SIG-M5 treated with dmso at 0.1 percent for 504 hours (cell line): ENCODE measurements around the gene PRKACG.
A peak's percentile ranks its signal among the peaks of the same experiment; 100 is the strongest.
"Not testable (repeated sequence)": the region's sequence is repeated elsewhere in the genome, so short reads cannot be mapped to it uniquely, and the experiment has no call there.

Experiments
- DNase-seq: peaks from one replicate; lab custom pipeline; 2025; ENCODE audit not compliant: unreplicated experiment; lab: John Stamatoyannopoulos, UW

PRKACG gene

DNA sequence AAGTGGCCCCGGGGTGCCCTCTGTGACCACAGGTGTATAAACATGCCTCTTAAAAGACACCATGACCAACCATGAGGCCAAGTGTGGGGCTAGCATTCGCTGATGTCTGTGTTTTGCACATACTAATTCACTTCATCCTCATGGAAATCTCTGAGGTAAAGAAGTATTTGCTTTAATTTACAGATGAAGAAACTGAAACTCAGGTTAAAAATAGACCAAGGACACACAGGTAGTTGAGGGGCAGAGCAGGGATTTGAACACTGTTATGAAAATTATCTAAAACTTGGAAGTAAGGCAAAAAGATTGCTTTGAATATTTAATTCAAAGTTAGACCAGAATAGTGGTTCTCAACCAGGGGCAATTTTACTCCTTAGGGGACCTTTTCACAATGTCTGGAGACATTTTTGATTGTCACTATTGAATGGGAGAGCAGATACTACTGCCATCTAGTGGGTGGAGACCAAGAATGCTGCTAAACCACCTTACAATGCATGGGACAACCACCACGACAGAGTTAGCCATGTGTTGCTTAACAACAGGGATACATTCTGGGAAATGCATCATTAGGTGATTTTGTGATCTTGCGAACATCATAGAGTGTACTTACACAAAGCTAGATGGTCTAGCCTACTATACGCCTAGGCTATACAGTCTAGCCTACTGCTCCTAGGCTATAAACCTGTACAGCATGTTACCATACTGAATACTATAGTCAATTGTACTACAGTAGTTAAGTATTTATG is 13.6 kb upstream of the PRKACG start:
- DNase-seq, result peak; percentile 74

DNA sequence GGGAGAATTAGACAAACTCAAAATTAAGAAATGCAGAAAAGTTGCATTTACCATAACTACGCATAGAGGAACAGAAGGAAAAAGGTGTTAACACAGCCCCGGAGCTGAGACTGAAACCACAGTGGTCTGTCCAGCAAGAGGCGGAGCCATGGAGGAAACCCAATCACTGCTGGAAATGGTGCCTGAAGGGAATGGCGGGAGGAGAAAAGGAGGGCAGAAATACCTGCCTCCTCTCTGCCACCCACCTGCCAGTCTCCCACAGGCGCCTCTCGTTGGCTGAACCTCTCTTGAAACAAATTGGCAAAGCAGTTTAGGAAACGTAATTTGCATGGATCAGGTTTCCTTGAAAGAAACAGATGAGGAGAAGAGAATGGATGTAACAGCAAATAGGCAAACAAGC is 9.7 kb upstream of the PRKACG start:
- no peak for DNase-seq

DNA sequence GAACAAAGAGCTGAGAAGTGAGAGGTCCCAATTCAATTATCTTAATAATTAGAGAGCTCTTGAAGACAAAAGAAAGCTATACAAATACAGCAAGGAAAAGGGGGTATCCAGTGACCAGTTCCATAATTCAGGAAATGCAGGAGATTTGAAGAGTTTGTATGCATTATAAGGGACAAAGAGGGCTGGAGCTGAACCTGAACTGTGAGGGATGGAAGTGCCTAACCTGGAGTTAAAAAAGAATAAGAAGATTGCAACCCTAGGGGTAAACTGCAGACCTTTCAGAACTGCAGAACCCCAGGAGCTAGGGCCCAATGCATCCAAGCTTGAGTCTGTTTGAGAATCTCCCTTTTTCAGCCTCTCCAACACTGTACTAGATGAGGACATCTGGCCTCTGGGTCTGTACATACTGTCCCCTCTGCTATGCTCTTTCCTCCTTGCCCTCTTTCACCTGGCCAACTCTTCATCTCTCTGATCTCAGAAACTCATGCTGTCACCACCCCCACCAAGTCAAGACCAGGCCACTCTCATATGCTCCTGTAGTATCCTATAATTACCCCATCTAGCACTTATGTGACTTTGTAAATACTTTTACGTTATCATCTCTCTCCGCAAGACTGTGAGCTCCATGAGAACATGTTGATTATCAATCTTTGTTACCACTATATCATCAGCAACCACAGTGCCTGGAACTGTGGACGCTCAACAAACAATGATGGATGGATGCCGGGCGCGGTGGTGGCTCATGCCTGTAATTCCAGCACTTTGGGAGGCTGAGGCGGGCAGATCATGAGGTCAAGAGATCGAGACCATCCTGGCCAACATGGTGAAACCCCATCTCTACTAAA is 6.6 kb upstream of the PRKACG start:
- DNase-seq, result no peak

DNA sequence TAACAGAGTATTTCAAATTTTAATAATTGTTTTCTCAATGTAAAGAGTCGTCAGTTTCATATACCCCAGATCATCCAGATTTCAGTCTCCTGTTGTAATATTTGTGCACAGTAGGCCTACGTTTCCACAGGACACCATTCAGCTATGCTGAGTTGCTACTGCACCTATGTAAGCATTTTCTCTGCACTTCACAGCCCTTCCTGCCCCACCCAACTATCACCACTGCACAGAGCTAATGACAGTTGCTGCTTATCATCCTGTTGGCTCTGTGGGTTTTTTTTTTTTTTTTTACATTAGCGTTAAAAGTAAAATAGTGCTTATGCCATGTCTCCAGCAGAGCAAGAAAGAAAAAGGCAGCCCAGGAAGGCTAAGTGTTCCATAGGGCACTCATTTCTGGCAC is 5.9 kb upstream of the PRKACG start:
- no peak for DNase-seq

DNA sequence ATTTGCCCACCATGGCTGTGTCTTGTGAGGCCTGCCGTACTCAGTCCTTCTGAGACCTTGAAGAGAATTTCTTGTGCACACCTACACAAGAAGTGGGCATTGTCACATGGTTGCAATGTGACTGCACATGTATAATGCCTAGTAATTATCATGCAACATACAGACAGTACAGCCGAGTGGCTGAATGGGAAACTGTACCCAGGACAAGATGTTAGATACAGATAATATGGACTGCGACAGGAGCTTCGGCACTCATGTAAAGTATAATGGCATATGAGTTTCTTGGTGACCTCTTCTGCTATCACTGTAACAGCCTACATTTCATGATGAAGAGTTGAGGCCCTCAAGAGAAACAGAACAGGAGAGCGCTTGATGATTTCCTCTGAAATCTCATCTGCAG is 4.8 kb upstream of the PRKACG start:
- DNase-seq, result no peak

DNA sequence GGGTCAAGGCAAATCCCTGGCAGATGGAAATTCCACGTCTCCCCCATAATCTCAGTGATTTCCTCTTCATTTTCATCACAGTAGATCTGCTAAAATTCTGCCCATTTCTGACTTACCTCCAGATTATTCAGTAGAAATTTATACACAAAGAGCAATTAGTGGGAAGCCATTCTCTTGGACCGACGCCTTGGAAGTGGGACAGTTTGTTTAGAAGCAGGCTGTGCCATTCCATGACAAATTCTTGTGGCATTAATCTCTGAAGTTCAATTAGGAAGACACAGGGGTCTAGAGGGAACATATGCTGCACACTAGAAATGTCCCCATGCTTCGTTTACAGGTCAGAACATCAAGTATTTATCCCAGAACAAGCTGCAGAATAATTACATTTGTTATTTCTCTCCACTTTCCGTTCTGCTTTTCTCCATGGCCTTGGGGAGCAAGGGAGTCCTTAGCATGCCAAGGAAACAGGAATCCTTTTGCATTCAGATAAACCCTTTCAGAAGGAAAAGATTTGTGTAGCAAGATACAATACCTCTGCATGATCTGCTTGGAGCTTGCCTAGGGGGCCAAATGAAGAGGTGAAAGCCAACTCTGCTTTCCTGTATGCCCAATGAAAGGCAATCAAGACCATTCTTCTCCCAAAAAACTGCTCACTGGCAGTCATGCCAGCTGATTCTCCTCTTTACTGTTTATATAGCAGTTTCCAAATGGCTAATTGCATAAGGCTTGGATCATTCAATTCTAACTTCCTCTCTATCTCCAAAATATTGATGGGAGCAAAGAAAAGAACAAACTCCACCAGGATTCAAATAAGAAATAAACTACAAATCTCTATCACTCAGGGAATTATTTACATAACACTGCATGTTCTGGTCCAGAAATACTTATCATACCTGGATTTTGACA is 2.5 kb upstream of the PRKACG start:
- DNase-seq, result no peak

DNA sequence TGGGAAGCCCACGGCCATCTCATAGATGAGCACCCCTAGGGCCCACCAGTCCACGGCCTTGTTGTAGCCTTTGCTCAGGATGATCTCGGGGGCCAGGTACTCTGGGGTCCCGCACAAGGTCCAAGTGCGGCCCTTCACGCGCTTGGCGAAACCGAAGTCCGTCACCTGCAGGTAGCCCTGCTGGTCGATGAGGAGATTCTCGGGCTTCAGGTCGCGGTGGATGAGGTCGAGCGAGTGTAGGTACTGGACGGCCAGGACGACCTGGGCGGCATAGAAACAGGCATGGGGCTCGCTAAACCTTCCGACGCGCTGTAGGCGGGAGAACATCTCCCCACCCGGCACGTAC is 558 bp downstream of the PRKACG start:
- DNase-seq, result no peak

DNA sequence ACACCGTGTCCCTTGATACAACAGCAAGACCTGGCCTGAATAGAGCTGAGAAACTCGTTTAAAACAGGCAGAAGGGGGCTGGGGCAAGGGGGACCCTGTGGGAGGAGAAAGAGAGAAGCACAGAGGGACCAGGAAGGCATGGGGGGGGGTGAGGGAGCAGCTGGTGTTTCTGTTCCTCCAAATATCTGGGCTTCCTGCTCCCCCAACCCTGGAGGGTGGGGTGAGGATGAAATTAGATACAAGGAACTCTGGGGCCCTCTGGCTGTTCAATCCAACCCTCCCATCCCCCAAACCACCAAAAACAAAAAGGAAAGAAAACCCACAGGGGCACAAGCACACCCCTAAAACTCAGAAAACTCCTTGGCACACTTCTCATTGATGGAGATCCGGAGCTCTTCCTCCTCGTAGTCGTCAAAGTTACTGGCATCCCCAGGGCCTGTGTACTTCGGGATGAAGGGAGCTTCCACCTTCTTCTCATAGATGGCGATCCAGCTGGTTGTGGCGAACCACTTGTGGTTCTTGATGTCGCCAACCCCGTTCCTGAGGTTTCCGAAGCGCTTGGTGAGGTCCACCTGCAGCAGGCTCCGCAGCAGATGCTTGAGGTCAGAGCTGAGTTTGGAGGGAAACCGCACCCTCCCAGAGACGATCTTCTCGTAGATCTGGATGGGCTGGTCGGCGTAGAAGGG is 1.1 kb downstream of the PRKACG start:
- no peak for DNase-seq

DNA sequence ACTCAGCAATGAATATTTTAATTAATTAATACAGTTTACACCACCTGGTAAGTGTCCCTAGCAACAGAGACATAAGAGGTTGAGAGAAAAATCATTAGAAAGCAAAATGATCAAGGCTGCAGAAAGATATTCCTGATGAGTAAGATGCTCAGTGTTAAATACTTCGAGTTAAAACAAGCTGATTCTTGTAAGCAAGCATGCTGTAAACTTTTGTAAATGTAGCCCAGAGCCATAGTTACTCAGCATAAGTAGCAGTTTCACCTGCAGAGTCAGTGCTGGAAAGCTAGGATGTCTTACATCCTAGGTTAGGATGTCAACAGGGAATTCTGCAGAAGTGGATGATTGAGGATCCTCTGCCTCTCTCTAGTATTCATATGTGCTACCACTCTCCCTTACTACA is 4.2 kb downstream of the PRKACG start:
- no peak for DNase-seq

DNA sequence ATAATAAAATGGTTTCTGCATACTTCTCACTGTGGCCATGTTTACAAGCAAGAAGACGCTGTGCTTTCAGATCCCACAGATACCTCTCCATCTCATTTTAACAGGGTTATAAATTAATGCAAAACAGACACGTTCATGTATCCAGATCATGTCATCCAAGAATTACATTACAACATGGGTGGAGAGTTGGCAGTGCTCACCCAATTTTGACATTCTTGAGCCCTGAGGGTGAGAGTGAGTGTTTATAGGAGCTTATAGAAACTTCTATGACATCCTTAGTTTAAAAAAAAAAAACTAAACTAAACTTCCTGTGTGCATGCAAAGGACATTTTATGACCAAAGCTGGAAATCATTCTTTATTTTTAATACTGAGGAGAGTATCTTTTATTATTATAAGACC is 9.1 kb downstream of the PRKACG start:
- DNase-seq, result no peak

DNA sequence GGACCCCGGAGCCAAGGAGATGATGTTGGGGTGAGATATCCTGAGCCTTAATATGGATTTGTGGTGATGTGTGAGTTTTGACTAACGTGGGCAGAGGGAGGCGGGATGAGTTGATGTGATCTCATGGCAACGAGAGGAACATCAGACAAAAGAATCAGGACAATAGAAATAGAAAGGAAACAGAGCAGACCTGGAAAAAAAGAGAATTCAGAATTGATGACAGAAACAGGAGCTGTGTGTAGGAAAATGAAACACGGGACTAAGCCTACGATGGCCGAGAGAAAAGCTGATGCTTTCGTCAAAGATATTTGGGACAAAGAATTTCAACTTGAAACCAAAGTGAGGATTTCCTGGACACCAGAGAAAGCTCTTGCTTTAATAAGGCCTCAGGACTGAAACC is 10.9 kb downstream of the PRKACG start:
- no peak for DNase-seq

DNA sequence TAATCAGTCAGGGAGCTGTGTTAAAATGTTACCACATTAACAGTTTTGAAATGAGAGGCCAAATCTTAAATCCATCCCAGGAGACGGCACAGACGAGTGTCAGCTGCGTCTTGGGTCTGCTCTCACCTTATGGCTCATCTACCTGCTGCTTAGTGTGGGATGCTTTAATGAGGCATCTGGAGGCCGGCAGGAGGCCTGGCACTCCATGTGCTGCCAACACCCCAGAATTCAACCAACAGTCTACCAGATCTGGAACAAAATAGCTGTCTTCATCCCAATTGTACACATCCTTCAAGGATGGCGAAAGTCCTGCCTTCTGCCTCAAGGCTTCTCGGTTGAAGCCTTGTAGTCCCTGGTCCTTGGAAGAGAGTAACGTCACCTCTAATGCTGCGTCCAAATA is 12.0 kb downstream of the PRKACG start:
- no peak for DNase-seq

DNA sequence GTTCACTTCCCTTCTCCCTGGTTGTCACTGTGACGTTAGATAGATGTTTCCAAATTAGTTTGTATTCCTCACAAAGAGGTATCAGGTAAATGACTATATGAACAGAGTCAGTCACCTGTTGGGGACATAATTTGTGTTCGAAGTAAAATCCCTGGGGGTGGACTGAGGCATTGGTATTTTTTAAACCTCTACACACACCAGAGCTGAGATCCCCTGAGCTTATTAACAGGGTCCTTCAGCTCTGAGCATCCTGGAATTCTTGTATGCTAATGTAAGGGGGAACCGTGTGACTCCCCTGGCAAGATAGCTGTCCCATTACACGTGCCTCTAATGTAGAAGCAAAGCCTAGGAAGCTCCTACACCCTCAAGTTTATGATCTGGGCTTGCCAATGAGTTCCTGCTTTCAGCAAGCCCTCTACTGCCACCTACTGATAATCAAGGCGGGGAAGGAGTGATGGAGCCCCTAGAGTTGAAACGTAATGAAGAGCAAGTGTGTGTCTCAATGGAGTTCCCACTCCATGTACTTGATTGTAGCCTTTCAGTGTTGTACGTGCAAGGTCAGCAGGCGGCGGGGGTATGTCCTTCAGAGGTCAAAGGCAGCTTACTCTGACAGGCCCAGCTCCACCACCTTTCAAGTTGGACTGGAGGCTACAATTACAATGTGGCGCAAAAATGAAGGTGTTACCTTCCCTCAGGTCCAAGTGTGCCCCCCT is 14.4 kb downstream of the PRKACG start:
- peak; percentile 77 for DNase-seq

DNA sequence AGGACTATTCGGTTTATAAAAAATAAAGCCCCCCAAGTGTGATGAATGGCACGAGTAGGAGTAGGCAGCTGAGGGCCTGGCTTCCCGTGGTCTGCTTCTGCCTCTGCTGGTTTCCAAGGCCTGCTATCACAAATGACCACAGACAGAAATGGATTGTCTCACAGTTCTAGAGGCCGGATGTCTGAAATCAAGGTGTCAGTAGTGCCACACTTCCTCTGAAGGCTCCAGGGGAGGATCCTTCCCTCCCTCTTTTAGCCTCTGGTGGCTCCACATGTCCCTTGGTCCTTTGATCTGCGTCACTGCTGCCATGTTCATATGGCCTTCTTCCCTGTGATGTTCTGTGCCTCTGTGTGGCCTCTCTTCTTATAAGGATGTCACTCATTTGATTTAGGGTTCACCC is 15.1 kb downstream of the PRKACG start:
- no peak for DNase-seq

DNA sequence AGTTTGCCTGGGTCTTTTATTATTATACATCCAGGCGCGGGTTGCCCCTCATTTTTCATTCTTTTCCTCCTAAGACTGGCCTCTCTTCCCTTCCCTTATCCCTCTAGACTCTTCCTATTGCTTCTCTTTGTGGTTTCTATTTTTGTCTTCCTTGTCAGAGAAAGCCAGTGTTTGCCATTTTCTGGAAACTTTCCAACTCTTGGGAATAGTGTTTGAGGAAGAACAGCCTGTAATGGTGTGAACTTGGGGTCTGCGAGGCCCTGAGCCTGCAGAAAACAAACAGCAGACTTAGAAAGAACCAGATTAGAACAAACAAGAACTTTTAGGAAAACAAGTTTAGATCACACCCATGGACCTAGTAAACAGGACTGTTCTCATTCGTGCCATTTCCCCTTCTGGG is 15.5 kb downstream of the PRKACG start:
- DNase-seq, result no peak

DNA sequence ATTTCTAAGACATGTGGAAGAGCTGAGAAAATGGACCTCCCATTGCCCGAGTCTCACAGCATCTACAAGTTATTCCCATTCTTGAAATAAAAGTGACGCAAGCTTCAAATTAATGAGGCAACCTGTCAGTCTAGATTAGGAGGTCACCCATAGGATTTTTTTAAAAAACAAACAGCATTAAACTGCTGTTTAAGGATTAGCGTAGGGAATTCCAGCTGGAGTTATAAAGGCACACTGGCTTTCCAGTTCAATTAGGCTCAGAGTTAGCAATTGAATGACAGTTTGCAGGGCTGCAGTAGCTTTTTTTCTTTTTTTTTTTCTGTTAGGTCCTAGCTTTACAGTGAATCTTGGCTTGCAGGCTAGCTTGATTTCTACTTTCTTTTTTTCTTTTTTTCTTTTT is 16.2 kb downstream of the PRKACG start:
- no peak for DNase-seq

DNA sequence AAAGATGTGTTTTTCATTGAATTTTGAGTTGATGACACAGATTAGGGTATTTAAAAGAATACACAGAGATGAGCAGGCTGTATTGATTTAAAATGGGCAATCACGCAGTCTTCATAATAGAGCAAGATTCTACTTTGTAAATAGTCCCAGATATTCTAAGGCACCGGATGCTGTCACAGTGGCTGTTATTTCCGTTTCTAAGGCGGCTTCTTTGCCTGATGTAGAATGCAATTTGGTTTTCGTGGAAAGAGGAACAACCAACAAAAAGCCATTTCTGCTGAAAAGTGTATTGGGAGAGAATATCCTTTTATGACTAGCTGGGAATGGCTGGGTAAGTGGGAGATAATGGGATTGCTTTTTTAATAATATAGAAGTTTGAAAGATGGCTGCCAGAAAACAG is 17.5 kb downstream of the PRKACG start:
- DNase-seq, result no peak

DNA sequence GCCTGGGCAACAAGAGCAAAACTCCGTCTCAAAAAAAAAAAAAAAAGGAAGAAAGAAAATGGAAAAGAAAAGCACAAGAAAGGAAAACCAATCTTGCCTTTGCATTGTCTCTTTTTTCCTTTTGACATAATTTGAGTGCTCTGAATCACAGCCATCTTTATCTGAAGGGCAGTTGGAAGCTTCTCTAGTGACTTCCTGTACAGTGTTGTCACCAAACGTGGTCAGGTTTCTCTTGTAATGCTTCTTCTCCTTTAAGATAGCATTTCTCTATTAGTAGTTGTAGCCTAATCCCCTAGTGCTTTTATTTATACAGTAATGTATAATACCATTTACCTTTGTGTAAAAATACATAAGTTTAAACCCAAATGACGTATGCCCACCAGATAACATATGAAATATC is 18.1 kb downstream of the PRKACG start:
- DNase-seq, result peak; percentile 2

DNA sequence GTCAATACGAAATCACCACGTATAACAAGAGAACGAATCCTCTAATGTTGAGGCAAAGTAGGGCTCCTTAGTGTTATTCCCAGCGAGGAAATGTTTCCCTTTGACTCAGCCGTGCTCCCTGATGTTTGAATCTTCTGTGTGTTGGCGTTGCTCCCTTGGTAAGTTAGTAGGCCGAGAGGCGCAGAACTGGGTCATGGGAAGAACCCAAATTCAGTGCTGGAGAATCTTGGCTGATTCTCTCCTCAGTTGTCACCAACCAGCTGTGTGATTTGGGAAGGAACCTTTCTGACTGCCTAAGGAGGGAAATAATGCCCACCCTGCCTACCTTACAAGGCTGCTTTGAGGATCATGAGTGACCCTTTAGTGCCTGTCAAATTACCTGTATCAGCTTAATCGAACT is 22.5 kb downstream of the PRKACG start:
- DNase-seq, result no peak

DNA sequence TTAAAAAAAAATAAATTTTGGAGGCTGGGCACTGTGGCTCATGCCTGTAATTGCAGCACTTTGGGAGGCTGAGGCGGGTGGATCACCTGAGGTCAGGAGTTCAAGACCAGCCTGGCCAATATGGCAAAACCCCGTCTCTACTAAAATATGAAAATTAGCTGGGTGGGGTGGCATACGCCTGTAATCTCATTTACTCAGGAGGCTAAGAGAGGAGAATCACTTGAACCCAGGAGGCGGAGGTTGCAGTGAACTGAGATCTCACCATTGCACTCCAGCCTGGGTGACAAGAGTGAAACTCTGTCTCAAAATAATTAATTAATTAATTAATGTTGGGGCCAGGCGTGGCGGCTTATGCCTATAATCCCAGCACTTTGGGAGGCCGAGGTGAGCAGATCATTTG is 27.0 kb downstream of the PRKACG start:
- DNase-seq, result not testable (repeated sequence)
